GM12878 (cell line): ENCODE results near the gene CKMT2. TPM values are rescaled to one million over a fixed set of nuclear protein-coding genes. Genes with fewer than 3 reads are reported as not detected.
A peak's percentile ranks its signal among the peaks of the same experiment; 100 is the strongest.

ENCODE experiments used
- ATAC-seq: fragments of 200-7000 bp; cut with Tn5 transposase; 3 replicates; pipeline ENCODE4 v1.9.1; 2020; ENCODE audit warnings: mild to moderate bottlenecking, moderate library complexity
- BruUV-seq: library from RNA; stranded (reverse); fragments of 400-500 nt; replicated peaks from 2 replicates; lab custom pipeline; 2021; lab: Mats Ljungman, UMichigan
- CTCF ChIA-PET: fragments of 300-600 bp; sonication (Branson Sonifier 250); formaldehyde crosslinking; extraction: SDS; loops from one replicate; lab custom pipeline; 2021; ENCODE audit warnings: inconsistent platforms; lab: Yijun Ruan, JAX
- POLR2A ChIA-PET: fragments of 350-600 bp; formaldehyde crosslinking; extraction: SDS; loops from one replicate; lab custom pipeline; 2021; ENCODE audit warnings: inconsistent platforms; lab: Charles Lee
- RAD21 ChIA-PET: fragments of 300-600 bp; sonication (Branson Sonifier 250); formaldehyde crosslinking; loops from one replicate; lab custom pipeline; 2023; ENCODE audit warnings: antibody characterized with exemption; ENCODE audit not compliant: unreplicated experiment; lab: Charles Lee
- SMC1A ChIA-PET: fragments of 300-600 bp; sonication (Branson Sonifier 250); formaldehyde crosslinking; loops from one replicate; lab custom pipeline; 2023; ENCODE audit not compliant: unreplicated experiment, uncharacterized antibody; lab: Charles Lee
- DNase-seq: peaks from one replicate; pipeline ENCODE4 v3.0.0-alpha.2; 2011; ENCODE audit warnings: low read depth, low spot score
- FAIRE-seq: peaks from 3 replicates; lab custom pipeline; 2011; peaks lifted over from hg19 to GRCh38; lab: Jason Lieb, UNC
- H2AFZ ChIP-seq: 2 replicates; pipeline ENCODE4 v1.6.0; 2011; ENCODE audit warnings: low read depth, low read length, control low read depth; ENCODE audit not compliant: control insufficient read depth
- H3K27ac ChIP-seq: 2 replicates; pipeline ENCODE4 v1.5.1; 2011; ENCODE audit warnings: control low read depth; ENCODE audit not compliant: control insufficient read depth, insufficient read depth
- H3K27me3 ChIP-seq, 2 experiments: replicated peaks in 1 of 2; 2 replicates each; pipeline versions ENCODE4 v1.6.0 to v1.6.1; 2011; ENCODE audit warnings: low read length in 1 of 2; ENCODE audit not compliant: control insufficient read depth in 2 of 2, insufficient read depth in 2 of 2
- H3K36me3 ChIP-seq, 2 experiments: 2 replicates each; pipeline ENCODE4 v1.5.1; 2011; ENCODE audit warnings: low read length in 1 of 2; ENCODE audit not compliant: control insufficient read depth in 2 of 2, insufficient read depth in 2 of 2
- H3K4me1 ChIP-seq: 2 replicates; pipeline ENCODE4 v1.6.1; 2011; ENCODE audit warnings: mild to moderate bottlenecking, low read length, moderate library complexity, mixed read lengths; ENCODE audit not compliant: control insufficient read depth, insufficient read depth
- H3K4me2 ChIP-seq: 2 replicates; pipeline ENCODE4 v1.6.0; 2011; ENCODE audit warnings: control low read depth; ENCODE audit not compliant: control insufficient read depth, insufficient read depth
- H3K4me3 ChIP-seq: fragments of 200-600 bp; sonication (generic); 2 replicates; pipeline ENCODE4 v1.5.1; 2016
- H3K79me2 ChIP-seq: 2 replicates; pipeline ENCODE4 v1.6.0; 2011; ENCODE audit warnings: low read length; ENCODE audit not compliant: control insufficient read depth, insufficient read depth
- H3K9ac ChIP-seq: 2 replicates; pipeline ENCODE4 v1.8.0; 2011; ENCODE audit warnings: low read length, control low read depth, mixed read lengths; ENCODE audit not compliant: control insufficient read depth, insufficient read depth
- H3K9me3 ChIP-seq: replicated peaks from 3 replicates; pipeline ENCODE4 v1.5.1; 2011; ENCODE audit warnings: mild to moderate bottlenecking, low read length; ENCODE audit not compliant: control insufficient read depth, insufficient read depth
- H4K20me1 ChIP-seq: 2 replicates; pipeline ENCODE4 v1.6.0; 2011; ENCODE audit not compliant: control insufficient read depth, insufficient read depth
- ATF2 ChIP-seq: IDR thresholded peaks from 2 replicates; pipeline ENCODE4 v1.6.1; 2012; ENCODE audit warnings: low read length, inconsistent platforms
- BMI1 ChIP-seq: fragments of 450-650 bp; IDR thresholded peaks from 2 replicates; pipeline ENCODE4 v1.6.1; 2016; ENCODE audit warnings: mild to moderate bottlenecking, moderate library complexity, borderline replicate concordance
- CBX5 ChIP-seq: sonication (generic); IDR thresholded peaks from 2 replicates; pipeline ENCODE4 v1.6.1; 2016; ENCODE audit warnings: low read depth, moderate library complexity, mild to moderate bottlenecking, inconsistent platforms
- CHD1 ChIP-seq: IDR thresholded peaks from 2 replicates; pipeline ENCODE4 v1.6.1; 2012; ENCODE audit warnings: low read depth, low read length, improper control_type of control experiment
- EP300 ChIP-seq, 2 experiments: fragments of 150-350 bp in 1 of 2; IDR thresholded peaks; 2 replicates each; pipeline ENCODE4 v1.6.1; 2011 to 2012; ENCODE audit warnings: low read depth in 2 of 2, low read length in 2 of 2, borderline replicate concordance in 1 of 2, improper control_type of control experiment in 1 of 2, inconsistent platforms in 1 of 2; ENCODE audit not compliant: control insufficient read depth in 1 of 2
- GATAD2B ChIP-seq: fragments of 450-650 bp; conservative IDR thresholded peaks from 2 replicates; pipeline ENCODE4 v1.6.1; 2017; ENCODE audit warnings: low read depth, mild to moderate bottlenecking, moderate library complexity
- HDAC2 ChIP-seq: fragments of 200-600 bp; sonication (generic); IDR thresholded peaks from 2 replicates; pipeline ENCODE4 v1.6.1; 2017
- NFYA ChIP-seq: IDR thresholded peaks from 2 replicates; pipeline ENCODE4 v1.6.1; 2011; ENCODE audit warnings: low read depth, mild to moderate bottlenecking, low read length, improper control_type of control experiment, borderline replicate concordance
- PBX3 ChIP-seq: IDR thresholded peaks from 2 replicates; pipeline ENCODE4 v1.6.1; 2011; ENCODE audit warnings: mild to moderate bottlenecking, low read depth, low read length, moderate library complexity; ENCODE audit not compliant: insufficient replicate concordance
- TCF3 ChIP-seq: IDR thresholded peaks from 2 replicates; pipeline ENCODE4 v1.6.1; 2012; ENCODE audit warnings: low read depth, mild to moderate bottlenecking, low read length, borderline replicate concordance; ENCODE audit not compliant: insufficient read depth
- ZNF24 ChIP-seq: fragments of 450-650 bp; IDR thresholded peaks from 2 replicates; pipeline ENCODE4 v1.6.1; 2017; ENCODE audit warnings: antibody characterized with exemption, mild to moderate bottlenecking
- ZNF622 ChIP-seq: fragments of 450-650 bp; IDR thresholded peaks from 2 replicates; pipeline ENCODE4 v1.6.1; 2017; ENCODE audit warnings: mild to moderate bottlenecking, inconsistent platforms
- WGBS: methylation state at CpG from one replicate; pipeline ENCODE4 v1.1.6; 2016; ENCODE audit warnings: low lambda C conversion rate; ENCODE audit not compliant: insufficient replicate concordance, insufficient coverage; ENCODE audit errors: missing lambda C conversion rate; 5-methylcytosine and 5-hydroxymethylcytosine counted together
- in situ Hi-C: fragments of 300-500 bp; cut with MboI; formaldehyde crosslinking; loops from 9 replicates; pipeline ENCODE4 v1.14.3; 2018; ENCODE audit warnings: mixed read lengths
- intact Hi-C: fragments of 100-400 bp; cut with micrococcal nuclease; formaldehyde crosslinking; loops from one replicate; pipeline ENCODE4 v1.14.2; 2022; ENCODE audit not compliant: unreplicated experiment
- polyA plus RNA-seq, 11 experiments: library from polyadenylated mRNA; depleted of rRNA in 4 of 11; unstranded in 6 of 11; stranded (reverse) in 5 of 11; fragments of >200 nt; fragmentation: Nextera tagmentation in 4 of 11; fragmentation: Illumina TruSeq in 1 of 11; extraction: Ambion mirVana in 4 of 11; extraction: Trizol in 1 of 11; gene quantifications; 1 replicate in 1 of 11; 2 replicates in 10 of 11; pipeline versions ENCODE4 v1.2.1 to v1.2.3, GENCODE V29; 2011 to 2016; ENCODE audit warnings: inconsistent platforms in 2 of 11, missing spikeins in 2 of 11, low read depth in 1 of 11
- total RNA-seq, 4 experiments: library from RNA; depleted of rRNA in 3 of 4; stranded (reverse); fragments of >200 nt in 3 of 4; fragmentation: Illumina TruSeq in 1 of 4; extraction: Trizol in 1 of 4; gene quantifications; 2 replicates each; pipeline versions ENCODE4 v1.2.1 to v1.2.3, GENCODE V29; 2013 to 2021
- TF ChIP-seq, protein P1 (sequence below): fragments of 450-650 bp; IDR thresholded peaks from 2 replicates; pipeline ENCODE4 v1.6.1; 2014; ENCODE audit warnings: mild to moderate bottlenecking
- TF ChIP-seq, protein P2 (sequence below): fragments of 450-650 bp; IDR thresholded peaks from 2 replicates; pipeline ENCODE4 v1.6.1; 2017; ENCODE audit warnings: mild to moderate bottlenecking, moderate library complexity

The CKMT2 gene
- total and polyA plus RNA-seq, 10 of the 15 experiments (the other 5 are each of a cell fraction or from before 2014, with no cell fraction given) = 0.70 to 1.2 TPM; not detected in 8

DNA sequence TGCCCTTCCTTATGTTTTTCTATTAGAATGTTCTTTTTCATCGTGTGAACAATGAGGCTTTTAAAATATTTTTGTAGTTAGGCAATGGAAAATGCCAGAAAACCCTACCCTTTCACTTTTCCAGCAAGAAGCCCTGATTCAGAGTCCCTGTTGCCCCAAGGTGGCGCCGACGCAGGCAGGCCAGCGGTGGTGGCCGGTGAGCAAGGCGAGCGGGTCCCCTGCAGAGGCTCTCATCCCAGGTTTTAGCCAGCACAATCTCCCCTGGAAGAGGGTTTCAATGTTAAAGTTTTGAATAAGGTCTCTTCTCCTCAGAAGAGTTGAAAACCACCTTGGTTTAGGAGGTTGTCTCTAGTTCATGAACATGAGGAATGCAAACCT is 40.8 kb upstream of the CKMT2 start (continued):
- TF ChIP-seq, protein P1, sequence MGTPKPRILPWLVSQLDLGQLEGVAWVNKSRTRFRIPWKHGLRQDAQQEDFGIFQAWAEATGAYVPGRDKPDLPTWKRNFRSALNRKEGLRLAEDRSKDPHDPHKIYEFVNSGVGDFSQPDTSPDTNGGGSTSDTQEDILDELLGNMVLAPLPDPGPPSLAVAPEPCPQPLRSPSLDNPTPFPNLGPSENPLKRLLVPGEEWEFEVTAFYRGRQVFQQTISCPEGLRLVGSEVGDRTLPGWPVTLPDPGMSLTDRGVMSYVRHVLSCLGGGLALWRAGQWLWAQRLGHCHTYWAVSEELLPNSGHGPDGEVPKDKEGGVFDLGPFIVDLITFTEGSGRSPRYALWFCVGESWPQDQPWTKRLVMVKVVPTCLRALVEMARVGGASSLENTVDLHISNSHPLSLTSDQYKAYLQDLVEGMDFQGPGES = no peak
- no peak for TF ChIP-seq ZNF622
- no peak for TF ChIP-seq PBX3
- no peak for TF ChIP-seq ATF2
- TF ChIP-seq TCF3 = no peak

DNA sequence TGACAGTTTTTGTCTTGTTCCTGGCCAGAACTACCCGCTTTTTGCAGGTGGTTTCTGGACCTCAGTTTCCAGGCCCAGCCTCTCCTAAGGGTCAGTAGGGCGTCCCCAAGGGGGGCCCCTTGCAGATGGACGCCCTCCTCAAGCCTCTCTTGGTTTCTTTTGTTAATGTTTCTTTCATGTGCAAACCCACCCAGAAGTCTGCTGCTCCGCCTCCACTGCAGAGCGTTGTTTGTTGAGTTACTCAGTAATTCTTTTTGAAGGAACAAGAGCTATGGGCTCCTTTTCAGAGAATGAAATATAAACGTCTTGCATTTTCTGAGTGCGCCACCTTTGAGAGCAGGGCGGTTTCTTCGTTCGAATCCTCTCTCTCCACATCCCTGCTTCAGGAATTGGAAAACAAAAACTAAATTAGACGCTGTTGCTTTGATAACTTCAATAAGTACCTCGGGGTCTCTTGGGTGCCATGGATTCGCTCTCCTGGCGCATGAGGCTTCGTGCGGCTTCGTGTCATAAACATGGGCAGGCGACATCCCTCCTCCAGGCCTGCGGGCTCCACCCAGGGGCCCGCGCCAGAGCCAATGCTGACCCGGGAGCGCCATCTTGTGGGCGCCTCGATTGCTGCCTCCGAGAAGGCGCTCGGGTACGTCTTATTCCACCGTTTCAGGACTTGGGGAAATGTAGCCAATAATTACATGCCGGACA is 38.3 kb upstream of the CKMT2 start:
- Histone ChIP-seq H2AFZ (peak overlapping the region; percentile 35; the same call in 1 of the 2 replicates), H3K4me2 (peak overlapping the region; percentile 41; the same call in 1 of the 2 replicates), H4K20me1 (no peaks in the 10 kb centered on the region), H3K4me3 (no peak overlapping the region), H3K27ac (no peak overlapping the region), H3K4me1 (no peaks in the 10 kb centered on the region), H3K36me3 (no peaks in the 10 kb centered on the region), H3K79me2 (no peaks in the 10 kb centered on the region), H3K27me3 (no peaks in the 10 kb centered on the region; a peak in 1 of 4 replicates), H3K9ac (no peak overlapping the region), H3K9me3 (no peaks in the 10 kb centered on the region)
- in situ Hi-C loops = no loop called here
- ChIA-PET SMC1A (interaction anchor here (0.6 to 4.8 kb wide), 11 partner anchors 9 to 508 kb away, joined by 3 to 23 read pairs (median 3); no protein-coding TSS in a partner anchor), CTCF (interaction anchor here (0.5 to 4.8 kb wide), 32 partner anchors 8 to 971 kb away, joined by 3 to 25 read pairs (median 4); no protein-coding TSS in a partner anchor), POLR2A (interaction anchor here (0.9 kb wide), 1 partner anchor 12 kb away, joined by 3 read pairs; no protein-coding TSS in a partner anchor), RAD21 (interaction anchor here (1.0 to 2.0 kb wide), 7 partner anchors 12 to 507 kb away, joined by 3 to 9 read pairs (median 4); no protein-coding TSS in a partner anchor)
- DNase-seq (no peak), FAIRE-seq (peak; percentile 47), ATAC-seq (peak; percentile 100)
- intact Hi-C loops = loop anchor here (2.0 to 5.0 kb wide), 2 partner anchors 712 to 848 kb away; no protein-coding TSS in a partner anchor
- WGBS = 25% methylated on average over 31 of the region's 31 CpGs
- no TSS peak for BruUV-seq
- TF ChIP-seq EP300 (IDR thresholded peaks at IDR 0.05; ENCODE audit: borderline replicate concordance in 1 of 2, control insufficient read depth in 1 of 2, low read depth in 2 of 2, low read length in 2 of 2) = no peak
- TF ChIP-seq, protein P2, sequence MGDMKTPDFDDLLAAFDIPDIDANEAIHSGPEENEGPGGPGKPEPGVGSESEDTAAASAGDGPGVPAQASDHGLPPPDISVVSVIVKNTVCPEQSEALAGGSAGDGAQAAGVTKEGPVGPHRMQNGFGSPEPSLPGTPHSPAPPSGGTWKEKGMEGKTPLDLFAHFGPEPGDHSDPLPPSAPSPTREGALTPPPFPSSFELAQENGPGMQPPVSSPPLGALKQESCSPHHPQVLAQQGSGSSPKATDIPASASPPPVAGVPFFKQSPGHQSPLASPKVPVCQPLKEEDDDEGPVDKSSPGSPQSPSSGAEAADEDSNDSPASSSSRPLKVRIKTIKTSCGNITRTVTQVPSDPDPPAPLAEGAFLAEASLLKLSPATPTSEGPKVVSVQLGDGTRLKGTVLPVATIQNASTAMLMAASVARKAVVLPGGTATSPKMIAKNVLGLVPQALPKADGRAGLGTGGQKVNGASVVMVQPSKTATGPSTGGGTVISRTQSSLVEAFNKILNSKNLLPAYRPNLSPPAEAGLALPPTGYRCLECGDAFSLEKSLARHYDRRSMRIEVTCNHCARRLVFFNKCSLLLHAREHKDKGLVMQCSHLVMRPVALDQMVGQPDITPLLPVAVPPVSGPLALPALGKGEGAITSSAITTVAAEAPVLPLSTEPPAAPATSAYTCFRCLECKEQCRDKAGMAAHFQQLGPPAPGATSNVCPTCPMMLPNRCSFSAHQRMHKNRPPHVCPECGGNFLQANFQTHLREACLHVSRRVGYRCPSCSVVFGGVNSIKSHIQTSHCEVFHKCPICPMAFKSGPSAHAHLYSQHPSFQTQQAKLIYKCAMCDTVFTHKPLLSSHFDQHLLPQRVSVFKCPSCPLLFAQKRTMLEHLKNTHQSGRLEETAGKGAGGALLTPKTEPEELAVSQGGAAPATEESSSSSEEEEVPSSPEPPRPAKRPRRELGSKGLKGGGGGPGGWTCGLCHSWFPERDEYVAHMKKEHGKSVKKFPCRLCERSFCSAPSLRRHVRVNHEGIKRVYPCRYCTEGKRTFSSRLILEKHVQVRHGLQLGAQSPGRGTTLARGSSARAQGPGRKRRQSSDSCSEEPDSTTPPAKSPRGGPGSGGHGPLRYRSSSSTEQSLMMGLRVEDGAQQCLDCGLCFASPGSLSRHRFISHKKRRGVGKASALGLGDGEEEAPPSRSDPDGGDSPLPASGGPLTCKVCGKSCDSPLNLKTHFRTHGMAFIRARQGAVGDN = no peak
- TF ChIP-seq ZNF24 = no peak
- TF ChIP-seq HDAC2 = no peak
- no peak for TF ChIP-seq NFYA
- TF ChIP-seq BMI1 = no peak
- no peak for TF ChIP-seq CBX5
- no peak for TF ChIP-seq CHD1
- no peak for TF ChIP-seq GATAD2B
